Esophagus muscularis mucosa (tissue), 3 donors: Measurements from ENCODE around the gene GYG1.
"Not testable (repeated sequence)": the region's sequence is repeated elsewhere in the genome, so short reads cannot be mapped to it uniquely, and the experiment has no call there.

Source experiments
- POLR2A ChIP-seq: fragments of 450-650 bp; IDR thresholded peaks from one replicate; pipeline ENCODE4 v1.6.1; 2017; ENCODE audit warnings: antibody characterized with exemption, moderate library complexity, mild to moderate bottlenecking, low read depth
- POLR2AphosphoS5 ChIP-seq, 2 donors: sonication (generic); formaldehyde crosslinking; IDR thresholded peaks; one replicate each; pipeline ENCODE4 v1.6.1; 2017; ENCODE audit warnings: antibody characterized with exemption in 2 of 2
- TF ChIP-seq, protein P1 (sequence below), 3 experiments: fragments of 200-600 bp in 2 of 3; fragments of 450-650 bp in 1 of 3; sonication (generic) in 2 of 3; IDR thresholded peaks; one replicate each; pipeline ENCODE4 v1.5.1; 2017 to 2019; ENCODE audit warnings: antibody characterized with exemption in 3 of 3, mild to moderate bottlenecking in 2 of 3, moderate library complexity in 1 of 3

DNA sequence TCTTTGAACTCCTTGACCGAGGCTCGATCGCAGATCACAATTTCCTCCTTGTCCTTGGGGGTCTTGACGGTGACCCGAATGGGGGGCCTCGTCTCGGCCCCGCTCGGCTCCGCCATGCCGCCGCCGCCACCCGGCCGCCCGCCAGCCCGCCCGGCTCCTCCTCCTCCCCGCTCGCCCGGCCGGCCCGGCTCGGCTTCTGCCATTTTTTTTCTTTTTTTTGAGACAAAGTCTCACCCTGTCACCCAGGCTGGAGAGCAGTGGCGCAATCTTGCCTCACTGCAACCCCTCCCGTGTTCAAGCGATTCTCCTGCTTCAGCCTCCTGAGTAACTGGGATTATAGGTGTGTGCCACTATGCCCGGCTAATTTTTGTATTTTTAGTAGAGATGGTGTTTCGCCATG lies 3.8 kb upstream of the GYG1 start:
- TF ChIP-seq POLR2A; POLR2AphosphoS5 (IDR thresholded peaks at IDR 0.05): not testable (repeated sequence)
- TF ChIP-seq, protein P1, sequence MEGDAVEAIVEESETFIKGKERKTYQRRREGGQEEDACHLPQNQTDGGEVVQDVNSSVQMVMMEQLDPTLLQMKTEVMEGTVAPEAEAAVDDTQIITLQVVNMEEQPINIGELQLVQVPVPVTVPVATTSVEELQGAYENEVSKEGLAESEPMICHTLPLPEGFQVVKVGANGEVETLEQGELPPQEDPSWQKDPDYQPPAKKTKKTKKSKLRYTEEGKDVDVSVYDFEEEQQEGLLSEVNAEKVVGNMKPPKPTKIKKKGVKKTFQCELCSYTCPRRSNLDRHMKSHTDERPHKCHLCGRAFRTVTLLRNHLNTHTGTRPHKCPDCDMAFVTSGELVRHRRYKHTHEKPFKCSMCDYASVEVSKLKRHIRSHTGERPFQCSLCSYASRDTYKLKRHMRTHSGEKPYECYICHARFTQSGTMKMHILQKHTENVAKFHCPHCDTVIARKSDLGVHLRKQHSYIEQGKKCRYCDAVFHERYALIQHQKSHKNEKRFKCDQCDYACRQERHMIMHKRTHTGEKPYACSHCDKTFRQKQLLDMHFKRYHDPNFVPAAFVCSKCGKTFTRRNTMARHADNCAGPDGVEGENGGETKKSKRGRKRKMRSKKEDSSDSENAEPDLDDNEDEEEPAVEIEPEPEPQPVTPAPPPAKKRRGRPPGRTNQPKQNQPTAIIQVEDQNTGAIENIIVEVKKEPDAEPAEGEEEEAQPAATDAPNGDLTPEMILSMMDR (IDR thresholded peaks at IDR 0.05) = not testable (repeated sequence)
